SK-N-SH (cell line): ENCODE results near the gene KDM2A. TPM values are rescaled to one million over a fixed set of nuclear protein-coding genes. Genes with fewer than 3 reads are reported as not detected.

Experiments
- CTCF ChIA-PET: fragments of 300-600, 350-600 bp; formaldehyde crosslinking; extraction: SDS; loops from one replicate; lab custom pipeline; 2021; lab: Yijun Ruan, JAX
- POLR2A ChIA-PET: fragments of 350-600 bp; sonication (Branson Sonifier 250); formaldehyde crosslinking; extraction: SDS; loops from one replicate; lab custom pipeline; 2020; ENCODE audit warnings: antibody characterized with exemption, inconsistent platforms; lab: Yijun Ruan, JAX
- DNase-seq: peaks from one replicate; pipeline ENCODE4 v3.0.0; 2012
- H2AFZ ChIP-seq: fragments of 200-600 bp; sonication (generic); 2 replicates; pipeline ENCODE4 v1.8.1; 2016; ENCODE audit warnings: antibody characterized with exemption, mild to moderate bottlenecking, low read depth
- H3F3A ChIP-seq: fragments of 200-600 bp; sonication (generic); replicated peaks from 2 replicates; pipeline ENCODE3; 2016; ENCODE audit warnings: antibody characterized with exemption, mild to moderate bottlenecking; ENCODE audit not compliant: insufficient read depth
- H3K27ac ChIP-seq, 2 experiments: fragments of 200-500 bp in 1 of 2; fragments of 200-600 bp in 1 of 2; sonication (Bioruptor generic) in 1 of 2; sonication (generic), shearing (Covaris generic) in 1 of 2; 2 replicates each; pipeline versions ENCODE4 v1.5.1 to v1.6.1; 2014 to 2016; ENCODE audit warnings: low read depth in 2 of 2, inconsistent platforms in 1 of 2, low read length in 1 of 2, mild to moderate bottlenecking in 1 of 2, mixed read lengths in 1 of 2
- H3K27me3 ChIP-seq: fragments of 200-600 bp; sonication (generic), shearing (Covaris generic); 2 replicates; pipeline ENCODE4 v1.6.1; 2016; ENCODE audit warnings: mixed run types; ENCODE audit not compliant: insufficient read depth
- H3K36me3 ChIP-seq, 2 experiments: fragments of 200-500 bp in 1 of 2; fragments of 200-600 bp in 1 of 2; sonication (Bioruptor generic) in 1 of 2; sonication (generic) in 1 of 2; replicated peaks in 1 of 2; 2 replicates each; pipeline versions ENCODE3 to v1.5.1; 2014 to 2016; ENCODE audit warnings: low read length in 1 of 2, mild to moderate bottlenecking in 1 of 2; ENCODE audit not compliant: insufficient read depth in 2 of 2, control insufficient read depth in 1 of 2
- H3K4me1 ChIP-seq, 2 experiments: fragments of 200-500 bp in 1 of 2; fragments of 200-600 bp in 1 of 2; sonication (Bioruptor generic) in 1 of 2; sonication (generic), shearing (Covaris generic) in 1 of 2; 2 replicates each; pipeline versions ENCODE4 v1.5.1 to v1.6.1; 2014 to 2016; ENCODE audit warnings: low read depth in 1 of 2, low read length in 1 of 2, mixed run types in 1 of 2; ENCODE audit not compliant: insufficient read depth in 2 of 2, control insufficient read depth in 1 of 2
- H3K4me2 ChIP-seq: fragments of 200-600 bp; sonication (generic), shearing (Covaris generic); 2 replicates; pipeline ENCODE4 v1.6.1; 2017; ENCODE audit warnings: mixed run types
- H3K4me3 ChIP-seq, 2 experiments: fragments of 200-500 bp in 1 of 2; fragments of 200-600 bp in 1 of 2; sonication (Bioruptor generic) in 1 of 2; sonication (generic), shearing (Covaris generic) in 1 of 2; 2 replicates each; pipeline versions ENCODE4 v1.5.1 to v1.8.1; 2014 to 2016; ENCODE audit warnings: low read depth in 2 of 2, inconsistent platforms in 1 of 2, low read length in 1 of 2, mild to moderate bottlenecking in 1 of 2, mixed read lengths in 1 of 2, moderate library complexity in 1 of 2
- H3K79me2 ChIP-seq: fragments of 200-600 bp; sonication (generic); 2 replicates; pipeline ENCODE4 v1.8.1; 2017; ENCODE audit warnings: mild to moderate bottlenecking; ENCODE audit not compliant: insufficient read depth
- H3K9ac ChIP-seq: fragments of 200-600 bp; sonication (generic); 2 replicates; pipeline ENCODE4 v1.6.1; 2017; ENCODE audit warnings: mixed run types
- H3K9me2 ChIP-seq: fragments of 200-600 bp; sonication (generic); 2 replicates; pipeline ENCODE4 v1.6.1; 2017; ENCODE audit warnings: mixed run types
- H3K9me3 ChIP-seq: fragments of 200-600 bp; sonication (generic); 2 replicates; pipeline ENCODE4 v1.6.1; 2017; ENCODE audit warnings: mixed run types, mild to moderate bottlenecking, moderate library complexity
- H4K20me1 ChIP-seq: fragments of 200-600 bp; sonication (generic); 2 replicates; pipeline ENCODE4 v1.6.1; 2017; ENCODE audit warnings: mild to moderate bottlenecking, mixed run types; ENCODE audit not compliant: insufficient read depth
- CHD2 ChIP-seq: fragments of 150-350 bp; IDR thresholded peaks from 2 replicates; pipeline ENCODE4 v1.6.1; 2018; ENCODE audit warnings: low read length; ENCODE audit not compliant: partially characterized antibody
- EZH2phosphoT487 ChIP-seq: fragments of 200-600 bp; sonication (generic); IDR thresholded peaks from 2 replicates; pipeline ENCODE4 v1.6.1; 2017; ENCODE audit warnings: low read depth, mixed run types, mild to moderate bottlenecking, antibody characterized with exemption, moderate library complexity, borderline replicate concordance
- FOSL2 ChIP-seq: IDR thresholded peaks from 2 replicates; pipeline ENCODE4 v1.4.0; 2012; ENCODE audit warnings: low read depth, mild to moderate bottlenecking, moderate library complexity, borderline replicate concordance
- FOXJ3 ChIP-seq: sonication (generic); formaldehyde crosslinking; IDR thresholded peaks from 2 replicates; pipeline ENCODE4 v1.5.1; 2020; ENCODE audit warnings: mild to moderate bottlenecking, missing genetic modification reagents
- MXI1 ChIP-seq: IDR thresholded peaks from 2 replicates; pipeline ENCODE4 v1.6.1; 2012; ENCODE audit warnings: mild to moderate bottlenecking, low read depth, low read length, improper control_type of control experiment
- NRF1 ChIP-seq: IDR thresholded peaks from 2 replicates; pipeline ENCODE4 v1.6.1; 2012; ENCODE audit warnings: low read depth, mild to moderate bottlenecking, low read length
- RAD21 ChIP-seq: IDR thresholded peaks from 2 replicates; pipeline ENCODE4 v1.6.1; 2012; ENCODE audit warnings: mild to moderate bottlenecking, low read length
- RFX5 ChIP-seq: IDR thresholded peaks from 2 replicates; pipeline ENCODE4 v1.6.1; 2012; ENCODE audit warnings: mild to moderate bottlenecking, improper control_type of control experiment, low read length
- SIN3A ChIP-seq: IDR thresholded peaks from 2 replicates; pipeline ENCODE4 v1.6.1; 2012; ENCODE audit warnings: low read depth, mild to moderate bottlenecking, low read length, moderate library complexity, borderline replicate concordance
- TAF1 ChIP-seq: IDR thresholded peaks from 2 replicates; pipeline ENCODE4 v1.6.1; 2012; ENCODE audit warnings: low read depth, mild to moderate bottlenecking, low read length, moderate library complexity, borderline replicate concordance
- TCF12 ChIP-seq: IDR thresholded peaks from 2 replicates; pipeline ENCODE4 v1.4.0; 2012
- WGBS: methylation state at CpG from one replicate; pipeline ENCODE4 v1.1.6; 2017; ENCODE audit warnings: low lambda C conversion rate; 5-methylcytosine and 5-hydroxymethylcytosine counted together
- polyA plus RNA-seq, 3 experiments: library from polyadenylated mRNA; depleted of rRNA; stranded (reverse); fragments of >200 nt; gene quantifications; 2 replicates each; pipeline ENCODE4 v1.2.3, GENCODE V29; 2012
- TF ChIP-seq, protein P1 (sequence below): IDR thresholded peaks from 2 replicates; pipeline ENCODE4 v1.6.1; 2012; ENCODE audit warnings: mild to moderate bottlenecking, low read depth, low read length, moderate library complexity
- TF ChIP-seq, protein P2 (sequence below): IDR thresholded peaks from 2 replicates; pipeline ENCODE4 v1.4.0; 2012; ENCODE audit warnings: low read depth

Gene KDM2A
- polyA plus RNA-seq, 1 of the 3 experiments (the other 2 are of a cell fraction): 28.4 TPM

DNA sequence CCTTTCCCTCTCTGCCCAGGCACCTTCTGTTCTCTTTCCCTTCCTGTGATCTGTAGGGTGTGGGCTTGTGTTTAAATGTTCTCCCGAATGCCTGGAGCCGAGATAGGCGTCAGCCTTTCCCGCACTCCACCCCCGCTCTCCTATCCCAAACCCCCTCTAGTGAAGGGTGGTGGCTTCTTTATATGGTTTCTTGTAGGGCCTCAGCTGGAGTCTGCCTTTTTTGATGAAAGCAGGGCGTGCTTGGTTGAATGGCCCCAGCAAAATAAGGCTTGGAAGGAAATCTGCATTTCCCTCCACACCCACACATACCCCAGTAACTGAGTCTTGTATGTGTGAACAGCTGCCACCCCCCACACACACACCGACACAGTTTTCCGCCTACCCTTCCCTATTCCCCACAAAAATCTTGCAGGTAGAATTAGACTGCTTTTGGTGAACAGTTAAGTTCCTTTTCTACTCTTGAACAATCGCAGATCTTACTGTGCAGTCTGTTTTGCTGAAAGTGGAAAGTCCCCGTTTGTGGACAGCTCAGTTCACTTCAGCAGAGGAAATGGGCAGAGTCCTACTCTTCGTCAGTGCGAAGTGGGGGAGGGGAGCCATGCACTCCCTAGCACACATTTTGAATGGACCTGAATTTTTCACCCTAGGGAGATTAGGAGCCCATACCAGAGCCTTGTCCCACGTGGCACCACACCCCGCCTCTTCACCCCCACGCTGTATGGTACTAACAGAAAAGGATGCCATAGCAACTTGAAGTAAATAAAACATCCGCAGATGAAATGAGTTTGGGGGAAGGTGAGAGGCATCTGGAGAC is 121.7 kb downstream of the KDM2A start:
- Histone ChIP-seq H2AFZ (no peak overlapping the region), H3K36me3 (peaks cover 18 to 26% of the 10 kb centered on the region in 2 experiments), H3K4me2 (peak overlapping the region; percentile 99), H3K9me2 (no peaks in the 10 kb centered on the region), H4K20me1 (peaks cover 28% of the 10 kb centered on the region), H3K79me2 (peaks cover 59% of the 10 kb centered on the region), H3K27ac (peak overlapping the region; percentile 89 to 96), H3K4me3 (peak overlapping the region; percentile 70 to 89), H3K4me1 (peaks cover 7 to 24% of the 10 kb centered on the region in 2 experiments; a peak in 3 of 4 replicates), H3K9me3 (no peaks in the 10 kb centered on the region), H3F3A (peaks cover 29% of the 10 kb centered on the region), H3K27me3 (no peaks in the 10 kb centered on the region), H3K9ac (peak overlapping the region; percentile 94)
- WGBS: 2% methylated on average over 16 of the region's 16 CpGs
- ChIA-PET POLR2A (interaction anchor here (1.0 to 1.8 kb wide), 4 partner anchors 13 to 134 kb away, joined by 3 to 5 read pairs (median 4); no protein-coding TSS in a partner anchor), CTCF (interaction anchor here (0.7 to 2.5 kb wide), 10 partner anchors 12 to 187 kb away, joined by 3 to 18 read pairs (median 4); no protein-coding TSS in a partner anchor)
- peak; percentile 58 for DNase-seq
- TF ChIP-seq, protein P1, sequence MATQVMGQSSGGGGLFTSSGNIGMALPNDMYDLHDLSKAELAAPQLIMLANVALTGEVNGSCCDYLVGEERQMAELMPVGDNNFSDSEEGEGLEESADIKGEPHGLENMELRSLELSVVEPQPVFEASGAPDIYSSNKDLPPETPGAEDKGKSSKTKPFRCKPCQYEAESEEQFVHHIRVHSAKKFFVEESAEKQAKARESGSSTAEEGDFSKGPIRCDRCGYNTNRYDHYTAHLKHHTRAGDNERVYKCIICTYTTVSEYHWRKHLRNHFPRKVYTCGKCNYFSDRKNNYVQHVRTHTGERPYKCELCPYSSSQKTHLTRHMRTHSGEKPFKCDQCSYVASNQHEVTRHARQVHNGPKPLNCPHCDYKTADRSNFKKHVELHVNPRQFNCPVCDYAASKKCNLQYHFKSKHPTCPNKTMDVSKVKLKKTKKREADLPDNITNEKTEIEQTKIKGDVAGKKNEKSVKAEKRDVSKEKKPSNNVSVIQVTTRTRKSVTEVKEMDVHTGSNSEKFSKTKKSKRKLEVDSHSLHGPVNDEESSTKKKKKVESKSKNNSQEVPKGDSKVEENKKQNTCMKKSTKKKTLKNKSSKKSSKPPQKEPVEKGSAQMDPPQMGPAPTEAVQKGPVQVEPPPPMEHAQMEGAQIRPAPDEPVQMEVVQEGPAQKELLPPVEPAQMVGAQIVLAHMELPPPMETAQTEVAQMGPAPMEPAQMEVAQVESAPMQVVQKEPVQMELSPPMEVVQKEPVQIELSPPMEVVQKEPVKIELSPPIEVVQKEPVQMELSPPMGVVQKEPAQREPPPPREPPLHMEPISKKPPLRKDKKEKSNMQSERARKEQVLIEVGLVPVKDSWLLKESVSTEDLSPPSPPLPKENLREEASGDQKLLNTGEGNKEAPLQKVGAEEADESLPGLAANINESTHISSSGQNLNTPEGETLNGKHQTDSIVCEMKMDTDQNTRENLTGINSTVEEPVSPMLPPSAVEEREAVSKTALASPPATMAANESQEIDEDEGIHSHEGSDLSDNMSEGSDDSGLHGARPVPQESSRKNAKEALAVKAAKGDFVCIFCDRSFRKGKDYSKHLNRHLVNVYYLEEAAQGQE: peak; percentile 75; the same call in 1 of the 2 replicates
- no peak for TF ChIP-seq EZH2phosphoT487
- TF ChIP-seq MXI1: peak; percentile 98
- TF ChIP-seq FOXJ3 (CRISPR knock-in tag): 0 out of 2 replicates have a peak, but pooled peaks have one; percentile 21
- no peak for TF ChIP-seq SIN3A
- peak; percentile 17 for TF ChIP-seq CHD2
- TF ChIP-seq TCF12: peak; percentile 33; the same call in 1 of the 2 replicates
- TF ChIP-seq, protein P2, sequence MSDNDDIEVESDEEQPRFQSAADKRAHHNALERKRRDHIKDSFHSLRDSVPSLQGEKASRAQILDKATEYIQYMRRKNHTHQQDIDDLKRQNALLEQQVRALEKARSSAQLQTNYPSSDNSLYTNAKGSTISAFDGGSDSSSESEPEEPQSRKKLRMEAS: peak; percentile 72

DNA sequence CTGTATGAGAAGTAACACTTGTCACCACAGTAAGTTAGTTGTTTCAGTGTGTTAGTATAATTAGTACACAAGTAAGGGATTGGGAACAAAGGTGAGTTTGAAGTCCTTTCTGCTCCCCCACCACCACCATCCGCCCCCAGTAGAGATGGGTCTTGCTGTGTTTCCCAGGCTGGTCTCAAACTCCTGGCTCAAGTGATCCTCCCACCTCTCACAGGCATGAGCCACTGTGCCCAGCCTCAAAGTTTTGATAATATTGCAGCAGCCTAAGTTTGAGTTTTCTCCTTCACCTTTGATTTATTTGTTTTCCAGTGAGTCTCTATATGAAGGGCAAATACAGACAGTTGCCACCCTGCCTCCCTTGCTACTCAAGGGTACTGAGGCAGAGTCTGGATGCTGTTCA is 123.5 kb downstream of the KDM2A start:
- no peak for DNase-seq
- Histone ChIP-seq H4K20me1 (peaks cover 29% of the 10 kb centered on the region), H3K9me3 (no peaks in the 10 kb centered on the region), H3K36me3 (peaks cover 28 to 37% of the 10 kb centered on the region in 2 experiments), H3F3A (peaks cover 21% of the 10 kb centered on the region), H3K4me3 (peak overlapping the region; percentile 0 to 89; a peak in 1 of 4 replicates)
- no peak for TF ChIP-seq FOSL2
- TF ChIP-seq NRF1: no peak
- TF ChIP-seq, protein P2: no peak
- no peak for TF ChIP-seq RAD21
- no peak for TF ChIP-seq RFX5
- no peak for TF ChIP-seq TCF12
- TF ChIP-seq TAF1: no peak
- TF ChIP-seq, all 33 proteins: peak for 0
- Histone ChIP-seq H3K27me3 (no peaks in the 10 kb centered on the region), H3K27ac (peak overlapping the region; percentile 9 to 18; a peak in 3 of 4 replicates), H3K9ac (no peak overlapping the region), H2AFZ (no peak overlapping the region), H3K79me2 (peaks cover 67% of the 10 kb centered on the region), H3K4me1 (peaks cover 7 to 24% of the 10 kb centered on the region in 2 experiments; a peak in 3 of 4 replicates), H3K4me2 (peak overlapping the region; percentile 99), H3K9me2 (no peaks in the 10 kb centered on the region)
- WGBS: no CpG with 5 or more reads among the region's 1 CpG
- CTCF ChIA-PET: interaction anchor here (0.7 to 1.8 kb wide), 2 partner anchors 19 to 140 kb away, joined by 3 to 10 read pairs; no protein-coding TSS in a partner anchor
- POLR2A ChIA-PET: no interaction called here
